GM08714 (cell line): Measurements from ENCODE around the gene MYEOV.
A peak's percentile ranks its signal among the peaks of the same experiment; 100 is the strongest.

Experiments used
- H3K4me3 ChIP-seq: fragments of 200-500 bp; sonication (Bioruptor generic); 2 replicates; pipeline ENCODE4 v1.5.1; 2014; ENCODE audit warnings: mild to moderate bottlenecking, low read length, inconsistent platforms
- ZNF274 ChIP-seq: IDR thresholded peaks from 2 replicates; pipeline ENCODE4 v1.6.1; 2012; ENCODE audit warnings: mild to moderate bottlenecking, low read depth, low read length

The MYEOV gene

GRCh38 chr11:69286374-69287371 lies 7.3 kb upstream of the MYEOV start:
- no peak for TF ChIP-seq ZNF274
- H3K4me3 ChIP-seq = no peak overlapping the region

- no peak overlapping the region for H3K4me3 ChIP-seq
- TF ChIP-seq ZNF274 = no peak
Measured at GRCh38 chr11:69287968-69288882, 5.7 kb upstream of the MYEOV start.

DNA sequence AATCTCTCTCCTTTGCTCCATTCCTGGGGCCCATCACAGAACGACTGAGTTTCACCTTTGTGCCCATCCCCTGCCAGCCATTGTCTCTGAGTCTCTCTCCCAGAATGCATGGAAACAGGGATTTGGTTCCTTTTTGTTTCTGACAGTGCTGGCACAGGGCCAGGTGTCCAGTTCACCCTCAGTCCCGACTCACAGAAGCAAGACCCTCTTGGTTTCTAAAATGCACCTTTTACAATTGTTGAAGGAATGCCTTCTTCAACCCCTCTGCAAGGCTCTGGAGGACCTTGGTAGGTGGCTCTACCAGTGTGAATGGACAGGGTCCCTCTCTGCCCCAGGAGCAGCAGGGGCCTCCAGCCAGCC lies 5.1 kb upstream of the MYEOV start:
- no peak for TF ChIP-seq ZNF274
- H3K4me3 ChIP-seq = no peak overlapping the region

GRCh38 chr11:69290806-69291205 lies 3.1 kb upstream of the MYEOV start:
- no peak for TF ChIP-seq ZNF274
- H3K4me3 ChIP-seq = no peak overlapping the region

- TF ChIP-seq ZNF274 = no peak
- H3K4me3 ChIP-seq = no peak overlapping the region
Measured at GRCh38 chr11:69291459-69292110, 2.4 kb upstream of the MYEOV start.

DNA sequence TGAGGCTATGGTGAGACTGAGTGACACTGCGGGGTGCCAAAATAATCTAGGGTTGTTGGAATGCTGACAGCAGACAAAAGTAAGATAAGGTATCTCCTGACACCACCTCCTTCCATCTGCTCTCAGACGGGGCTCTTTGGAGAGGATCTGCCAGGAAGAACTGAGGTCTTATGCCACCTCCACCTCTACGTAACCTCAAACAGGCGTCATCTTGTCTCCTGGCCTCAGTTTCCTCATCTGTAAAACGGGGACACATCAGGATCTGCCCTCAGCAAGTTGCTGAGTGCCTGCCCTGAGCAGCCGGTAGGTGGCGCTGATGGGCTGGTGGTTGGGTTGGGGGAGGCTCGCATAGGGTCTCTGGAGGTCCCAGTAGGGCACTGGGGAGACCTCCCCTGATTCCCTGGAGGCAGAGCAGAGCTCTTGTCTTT lies 1.7 kb upstream of the MYEOV start:
- no peak overlapping the region for H3K4me3 ChIP-seq
- no peak for TF ChIP-seq ZNF274

DNA sequence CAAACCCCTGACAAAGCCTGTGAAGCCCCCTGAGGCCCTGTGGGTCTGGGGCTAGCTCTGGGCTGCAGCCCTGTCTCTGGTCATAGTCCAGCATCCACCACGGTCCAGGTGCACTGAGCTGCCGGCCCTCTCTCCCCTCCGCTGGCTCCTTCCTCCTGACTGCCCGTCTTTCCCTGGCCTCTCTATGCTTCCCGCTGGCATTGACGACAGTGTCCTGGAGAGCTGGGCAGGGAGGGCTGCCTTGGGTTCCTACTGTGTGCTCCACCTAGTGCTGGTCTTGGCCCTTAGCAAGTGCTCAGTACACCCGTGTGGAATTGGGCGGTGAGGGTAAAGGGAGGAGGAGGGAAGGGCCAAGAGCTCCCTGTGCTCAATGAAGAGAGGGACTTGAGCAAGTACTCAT lies 868 bp upstream of the MYEOV start:
- no peak for TF ChIP-seq ZNF274
- H3K4me3 ChIP-seq = no peak overlapping the region

DNA sequence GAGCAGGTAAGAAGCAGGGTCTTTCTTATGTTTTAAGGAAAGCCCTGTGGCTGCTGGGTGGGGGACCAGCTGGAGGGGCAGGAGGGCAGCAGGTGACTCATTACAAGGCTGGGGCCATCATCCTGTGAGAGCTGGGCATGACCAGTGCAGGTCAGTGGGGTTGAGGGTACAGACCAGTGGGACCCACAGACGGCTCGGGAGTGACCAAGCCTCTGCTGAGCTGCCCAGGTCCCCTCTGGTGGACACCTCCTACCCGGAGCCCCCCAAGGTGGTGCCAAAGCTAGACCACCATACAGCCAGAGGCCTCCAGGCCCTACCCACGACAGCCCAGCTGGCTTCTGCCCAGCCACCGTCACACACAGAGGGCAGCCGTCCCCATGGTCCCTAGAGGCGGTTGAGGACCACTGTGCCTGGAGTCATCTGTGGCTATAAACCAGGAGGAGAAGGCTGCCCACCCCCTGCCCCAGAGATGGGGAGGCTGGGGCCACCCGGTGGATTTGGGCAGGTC lies 670 bp downstream of the MYEOV start:
- H3K4me3 ChIP-seq = no peak overlapping the region

DNA sequence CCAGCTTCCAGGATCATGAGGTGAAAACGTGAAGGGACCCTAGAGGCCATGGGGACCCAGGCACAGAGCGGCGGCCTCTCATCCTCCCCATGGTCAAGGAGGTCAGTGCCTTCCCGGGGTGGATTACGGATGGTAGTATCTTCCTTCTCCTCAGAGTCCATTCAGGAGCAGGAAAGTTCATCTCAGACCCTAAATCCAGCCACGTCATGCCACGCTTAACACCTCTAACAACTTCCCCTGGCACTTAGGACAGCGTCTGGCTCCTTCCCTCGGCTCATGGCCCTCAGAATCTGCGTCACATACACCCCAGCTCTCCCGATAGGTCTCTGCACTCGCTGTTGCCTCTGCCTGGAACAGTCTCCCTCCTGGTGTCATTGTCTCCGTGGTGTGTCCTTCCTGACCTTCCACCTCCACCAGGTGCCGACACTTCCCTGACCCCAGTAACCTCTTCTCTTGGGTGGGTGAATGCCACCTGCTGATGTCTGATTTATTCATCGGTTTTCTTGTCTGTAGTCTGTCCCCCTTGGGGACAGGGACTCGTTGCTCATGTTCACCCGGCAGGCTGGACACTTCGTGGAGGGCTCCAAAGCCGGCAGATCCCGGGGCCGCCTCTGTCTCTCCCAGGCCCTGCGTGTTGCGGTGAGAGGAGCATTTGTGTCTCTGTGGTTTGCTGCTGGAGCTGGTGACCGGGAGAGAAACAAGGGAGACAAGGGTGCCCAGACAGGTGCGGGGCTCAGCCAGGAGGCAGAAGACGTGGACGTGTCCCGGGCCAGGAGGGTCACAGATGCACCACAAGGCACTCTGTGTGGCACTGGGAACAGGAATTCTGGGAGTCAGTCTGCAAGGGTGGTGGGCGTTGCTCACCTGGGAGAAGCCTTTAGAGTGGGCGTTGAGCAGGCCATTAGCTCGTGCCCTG lies 1.4 kb downstream of the MYEOV start:
- no peak overlapping the region for H3K4me3 ChIP-seq
- TF ChIP-seq ZNF274 = no peak

More for the DNA sequence above, 670 bp downstream of the MYEOV start:
- TF ChIP-seq ZNF274 = no peak

- H3K4me3 ChIP-seq = peak overlapping the region; percentile 27; the same call in 1 of the 2 replicates
- TF ChIP-seq ZNF274 = no peak
Measured at GRCh38 chr11:69295995-69296889, 2.3 kb downstream of the MYEOV start.

DNA sequence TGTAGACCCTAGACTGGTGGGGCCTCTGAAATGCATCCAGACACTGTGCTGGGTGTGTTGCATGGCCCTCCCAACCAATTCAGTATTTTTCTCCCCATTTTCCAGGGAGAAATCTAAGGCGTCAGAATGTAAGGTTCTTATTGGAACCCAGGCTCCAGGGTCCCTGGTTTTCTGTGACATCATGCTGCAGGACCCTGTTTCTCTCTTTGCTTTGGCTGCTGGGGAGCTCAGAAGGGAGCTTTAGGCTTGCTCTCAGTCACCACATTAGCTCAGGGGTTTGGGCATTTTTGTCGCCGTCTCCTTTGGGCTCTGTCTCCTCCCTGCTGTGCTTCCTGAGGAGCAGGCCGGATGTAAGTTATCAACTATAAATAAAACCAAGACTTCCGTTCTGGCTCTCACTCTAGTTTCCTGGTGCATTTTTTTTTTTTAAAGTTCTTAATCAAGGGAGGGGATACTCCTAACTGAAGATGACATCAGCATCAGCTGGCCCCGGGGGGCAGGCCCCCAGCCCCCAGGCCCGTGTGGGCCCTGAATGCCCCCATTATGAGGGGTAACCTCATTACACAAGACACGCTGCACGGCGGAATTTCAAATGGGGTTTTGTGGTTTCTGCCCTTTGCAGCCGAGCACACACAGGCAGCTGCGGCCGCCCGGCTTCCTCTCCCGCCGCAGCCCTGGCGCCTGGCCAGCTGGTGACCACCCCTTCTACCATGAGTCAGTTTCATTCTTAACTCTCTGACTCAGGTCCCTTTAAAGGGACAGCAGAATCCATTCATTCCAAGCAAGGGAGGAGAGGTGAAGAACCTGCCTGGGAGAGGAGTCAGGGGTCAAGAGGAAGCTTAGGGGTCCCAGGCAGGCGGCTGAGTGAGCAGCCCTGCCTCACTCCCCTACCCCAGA lies 3.2 kb downstream of the MYEOV start:
- peak overlapping the region; percentile 36; the same call in 1 of the 2 replicates for H3K4me3 ChIP-seq
- TF ChIP-seq ZNF274 = no peak

DNA sequence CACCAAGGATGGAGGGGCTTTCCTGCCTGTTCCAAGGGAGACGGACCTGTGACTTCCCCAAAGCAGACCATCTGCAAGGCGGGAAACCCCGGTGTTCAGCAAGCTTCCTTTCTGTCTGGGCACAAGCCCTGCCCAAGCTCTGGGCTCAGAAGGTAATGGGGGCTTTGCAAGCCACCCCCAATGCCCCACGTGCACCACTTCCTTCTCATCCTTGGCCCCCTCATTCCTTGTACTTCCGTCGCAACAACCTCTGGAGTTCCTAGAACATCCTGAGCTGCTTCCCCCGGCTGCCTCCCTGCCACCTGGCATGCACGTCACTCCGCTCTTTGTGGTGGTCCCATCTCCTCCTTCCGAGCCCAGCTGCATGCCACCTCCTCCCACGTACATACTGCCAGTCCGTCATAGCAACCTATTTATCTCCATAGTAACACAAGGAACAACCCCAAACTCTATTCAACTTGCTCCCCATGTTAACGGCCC lies 3.9 kb downstream of the MYEOV start:
- peak overlapping the region; percentile 36; the same call in 1 of the 2 replicates for H3K4me3 ChIP-seq
- TF ChIP-seq ZNF274 = no peak
